Measurements from ENCODE around the gene ZMYM4. TPM values are rescaled to one million over a fixed set of nuclear protein-coding genes. Genes with fewer than 3 reads are reported as not detected.

ZMYM4 gene
- polyA plus RNA-seq, 1 of the 3 experiments (the other 2 are of a cell fraction), result 12.2 TPM

GRCh38 chr1:35259561-35259960, 8.9 kb upstream of the ZMYM4 start:
- Histone ChIP-seq H3K4me1 (ENCODE audit: control insufficient read depth in 1 of 2, insufficient read depth in 2 of 2, low read depth in 1 of 2, low read length in 1 of 2) (no peaks in the 10 kb centered on the region), H3K9ac (no peak overlapping the region), H3K4me3 (ENCODE audit: low read depth in 2 of 2, low read length in 1 of 2) (no peak overlapping the region), H3K36me3 (replicated peaks in 1 of 2; ENCODE audit: control insufficient read depth in 1 of 2, insufficient read depth in 2 of 2, low read length in 1 of 2) (no peaks in the 10 kb centered on the region), H3K27me3 (ENCODE audit: insufficient read depth) (no peaks in the 10 kb centered on the region), H3K9me2 (no peaks in the 10 kb centered on the region), H2AFZ (ENCODE audit: low read depth) (no peak overlapping the region), H4K20me1 (ENCODE audit: insufficient read depth) (no peaks in the 10 kb centered on the region), H3F3A (replicated peaks; ENCODE audit: insufficient read depth) (no peaks in the 10 kb centered on the region), H3K9me3 (no peaks in the 10 kb centered on the region), H3K79me2 (ENCODE audit: insufficient read depth) (no peaks in the 10 kb centered on the region), H3K4me2 (no peak overlapping the region), H3K27ac (ENCODE audit: low read depth in 2 of 2, low read length in 1 of 2) (no peak overlapping the region)
- TF ChIP-seq TAF1 (IDR thresholded peaks at IDR 0.05; ENCODE audit: borderline replicate concordance, low read depth, low read length) (no peak), TCF12 (IDR thresholded peaks at IDR 0.05) (no peak), SMC3 (IDR thresholded peaks at IDR 0.05; ENCODE audit: low read depth, low read length) (no peak), USF1 (IDR thresholded peaks at IDR 0.05; ENCODE audit: borderline replicate concordance, low read depth) (no peak), NFIC (IDR thresholded peaks at IDR 0.05; ENCODE audit: borderline replicate concordance) (no peak), GATA2 (CRISPR knock-in tag; IDR thresholded peaks at IDR 0.05) (no peak), MAX (IDR thresholded peaks at IDR 0.05; ENCODE audit: low read depth) (no peak), NRF1 (IDR thresholded peaks at IDR 0.05; ENCODE audit: low read depth, low read length) (no peak)
- WGBS (ENCODE audit: low lambda C conversion rate), result 92% methylated on average over 1 of the region's 1 CpG
- POLR2A ChIA-PET, result no interaction called here
- DNase-seq, result no peak
- CTCF ChIA-PET, result no interaction called here

- CTCF ChIA-PET, result no interaction called here
- Histone ChIP-seq H2AFZ (ENCODE audit: low read depth) (no peak overlapping the region), H3K4me2 (no peak overlapping the region), H3K36me3 (replicated peaks in 1 of 2; ENCODE audit: control insufficient read depth in 1 of 2, insufficient read depth in 2 of 2, low read length in 1 of 2) (no peaks in the 10 kb centered on the region), H3K4me3 (ENCODE audit: low read depth in 2 of 2, low read length in 1 of 2) (no peak overlapping the region), H3K27me3 (ENCODE audit: insufficient read depth) (no peaks in the 10 kb centered on the region), H3K79me2 (ENCODE audit: insufficient read depth) (no peaks in the 10 kb centered on the region), H3K9ac (no peak overlapping the region), H3K4me1 (ENCODE audit: control insufficient read depth in 1 of 2, insufficient read depth in 2 of 2, low read depth in 1 of 2, low read length in 1 of 2) (peaks cover 4% of the 10 kb centered on the region in 2 experiments; a peak in 2 of 4 replicates), H4K20me1 (ENCODE audit: insufficient read depth) (no peaks in the 10 kb centered on the region), H3K27ac (ENCODE audit: low read depth in 2 of 2, low read length in 1 of 2) (no peak overlapping the region), H3K9me3 (no peaks in the 10 kb centered on the region), H3K9me2 (no peaks in the 10 kb centered on the region), H3F3A (replicated peaks; ENCODE audit: insufficient read depth) (no peaks in the 10 kb centered on the region)
- WGBS (ENCODE audit: low lambda C conversion rate), result 92% methylated on average over 4 of the region's 4 CpGs
- POLR2A ChIA-PET, result no interaction called here
- no peak for DNase-seq
- TF ChIP-seq RXRA (IDR thresholded peaks at IDR 0.05; ENCODE audit: borderline replicate concordance, low read depth) (no peak), NRF1 (IDR thresholded peaks at IDR 0.05; ENCODE audit: low read depth, low read length) (no peak), TAF1 (IDR thresholded peaks at IDR 0.05; ENCODE audit: borderline replicate concordance, low read depth, low read length) (no peak), CHD2 (IDR thresholded peaks at IDR 0.05; ENCODE audit: low read length, partially characterized antibody) (no peak)
Measured at GRCh38 chr1:35261412-35262120, 6.9 kb upstream of the ZMYM4 start.

GRCh38 chr1:35264035-35264434, 4.5 kb upstream of the ZMYM4 start:
- Histone ChIP-seq H3K4me3 (ENCODE audit: low read depth in 2 of 2, low read length in 1 of 2) (no peak overlapping the region), H3K9ac (no peak overlapping the region), H3K27me3 (ENCODE audit: insufficient read depth) (no peaks in the 10 kb centered on the region), H3K36me3 (replicated peaks in 1 of 2; ENCODE audit: control insufficient read depth in 1 of 2, insufficient read depth in 2 of 2, low read length in 1 of 2) (no peaks in the 10 kb centered on the region), H3K4me2 (no peak overlapping the region), H4K20me1 (ENCODE audit: insufficient read depth) (no peaks in the 10 kb centered on the region), H3K9me2 (no peaks in the 10 kb centered on the region), H3K9me3 (no peaks in the 10 kb centered on the region), H3K79me2 (ENCODE audit: insufficient read depth) (peaks cover 4% of the 10 kb centered on the region; the same call in 1 of the 2 replicates), H3F3A (replicated peaks; ENCODE audit: insufficient read depth) (no peaks in the 10 kb centered on the region), H2AFZ (ENCODE audit: low read depth) (no peak overlapping the region), H3K4me1 (ENCODE audit: control insufficient read depth in 1 of 2, insufficient read depth in 2 of 2, low read depth in 1 of 2, low read length in 1 of 2) (peaks cover 4% of the 10 kb centered on the region in 2 experiments; a peak in 2 of 4 replicates), H3K27ac (ENCODE audit: low read depth in 2 of 2, low read length in 1 of 2) (no peak overlapping the region)
- 89% methylated on average over 5 of the region's 5 CpGs for WGBS (ENCODE audit: low lambda C conversion rate)
- ChIA-PET POLR2A (no interaction called here), CTCF (no interaction called here)
- DNase-seq, result no peak
- no peak for TF ChIP-seq MAX (IDR thresholded peaks at IDR 0.05; ENCODE audit: low read depth)
- no peak for TF ChIP-seq TAF1 (IDR thresholded peaks at IDR 0.05; ENCODE audit: borderline replicate concordance, low read depth, low read length)
- no peak for TF ChIP-seq USF2 (IDR thresholded peaks at IDR 0.05; ENCODE audit: borderline replicate concordance, low read depth, low read length)
- no peak for TF ChIP-seq FOXJ3 (CRISPR knock-in tag; IDR thresholded peaks at IDR 0.05)
- no peak for TF ChIP-seq SIN3A (IDR thresholded peaks at IDR 0.05; ENCODE audit: borderline replicate concordance, low read depth, low read length)
- no peak for TF ChIP-seq TEAD4 (IDR thresholded peaks at IDR 0.05; ENCODE audit: borderline replicate concordance, insufficient read depth)
- no peak for TF ChIP-seq JUND (IDR thresholded peaks at IDR 0.05)
- no peak for TF ChIP-seq CTCF (IDR thresholded peaks at IDR 0.05)
